Activated naive CD8-positive, alpha-beta T cell treated with anti-CD3 and anti-CD28 coated beads, Interleukin-2, amount 10 ng/mL, durations not matched to agents 7 days and 5 days (primary cell): ENCODE data around the gene RIPPLY1. TPM values are rescaled to one million over a fixed set of nuclear protein-coding genes. Genes with fewer than 3 reads are reported as not detected.

Experiments
- ATAC-seq: fragments of 150-1000 bp; cut with Tn5 transposase; one replicate; pipeline ENCODE4 v1.10.0; 2021; ENCODE audit warnings: low read depth, moderate library complexity
- POLR2A ChIA-PET: fragments of 350-600 bp; sonication (Branson Sonifier 250); formaldehyde crosslinking; loops from one replicate; lab custom pipeline; 2021; ENCODE audit warnings: antibody characterized with exemption; lab: Charles Lee
- DNase-seq: peaks from one replicate; pipeline ENCODE4 v3.0.0; 2021
- H3K27ac Mint-ChIP-seq: one replicate; pipeline ENCODE4 v1.8.0; 2022; ENCODE audit warnings: mild to moderate bottlenecking, mixed read lengths
- H3K27me3 Mint-ChIP-seq: one replicate; pipeline ENCODE4 v1.8.0; 2022; ENCODE audit warnings: mild to moderate bottlenecking, moderate library complexity, mixed read lengths
- H3K36me3 Mint-ChIP-seq: one replicate; pipeline ENCODE4 v1.8.0; 2021; ENCODE audit warnings: mild to moderate bottlenecking, mixed read lengths
- H3K4me1 Mint-ChIP-seq: one replicate; pipeline ENCODE4 v1.8.0; 2021; ENCODE audit warnings: mixed read lengths
- H3K4me3 Mint-ChIP-seq: one replicate; pipeline ENCODE4 v1.8.0; 2022; ENCODE audit warnings: mild to moderate bottlenecking, moderate library complexity, mixed read lengths
- H3K9me3 Mint-ChIP-seq: one replicate; pipeline ENCODE4 v1.8.0; 2021; ENCODE audit warnings: mixed read lengths
- total RNA-seq, 2 experiments: library from RNA; stranded (reverse); gene quantifications; one replicate each; pipeline ENCODE4 v1.2.3, GENCODE V29; 2021

RIPPLY1 gene
- total RNA-seq, 2 experiments from 2014 or later: not detected

- no peaks in the 10 kb centered on the region for H3K36me3 Mint-ChIP-seq
- peaks cover 1% of the 10 kb centered on the region for H3K9me3 Mint-ChIP-seq
- DNase-seq: no peak
- POLR2A ChIA-PET: no interaction called here
- H3K4me1 Mint-ChIP-seq: no peaks in the 10 kb centered on the region
- no peak overlapping the region for H3K4me3 Mint-ChIP-seq
- no peak overlapping the region for H3K27ac Mint-ChIP-seq
- ATAC-seq: no peak
- H3K27me3 Mint-ChIP-seq: peaks cover 2% of the 10 kb centered on the region
Measured at GRCh38 chrX:106862972-106863688, 40.0 kb downstream of the RIPPLY1 start.

Other genes with a start within 250 kb of the RIPPLY1 start
- not detected for gene RNF128, start 176.6 kb downstream of the RIPPLY1 start, total RNA-seq
- gene TBC1D8B, start 100.7 kb downstream of the RIPPLY1 start, total RNA-seq: 1 to 10 TPM; 1.4 to 2.2 TPM
- not detected for gene CLDN2, start 17.1 kb upstream of the RIPPLY1 start, total RNA-seq
- 1 to 10 TPM; 7.7 to 8.6 TPM for gene MORC4, start 96.9 kb upstream of the RIPPLY1 start, total RNA-seq
- gene RBM41, start 215.5 kb upstream of the RIPPLY1 start, total RNA-seq: 10 to 100 TPM; 19.2 to 19.7 TPM